B cell (primary cell): Measurements from ENCODE around the gene VPS8. TPM values are rescaled to one million over a fixed set of nuclear protein-coding genes. Genes with fewer than 3 reads are reported as not detected.

Experiments used
- ATAC-seq: fragments of 200-7000 bp; cut with Tn5 transposase; one replicate; pipeline ENCODE4 v1.10.0; 2021; ENCODE audit warnings: low read depth, mild to moderate bottlenecking, moderate number of reproducible peaks, moderate library complexity
- CTCF ChIA-PET: fragments of 350-600 bp; sonication (Branson Sonifier 250); formaldehyde crosslinking; loops from one replicate; lab custom pipeline; 2021; ENCODE audit warnings: antibody characterized with exemption, inconsistent platforms; lab: Charles Lee
- POLR2A ChIA-PET: fragments of 350-600 bp; sonication (Branson Sonifier 250); formaldehyde crosslinking; loops from one replicate; lab custom pipeline; 2021; ENCODE audit warnings: antibody characterized with exemption; lab: Charles Lee
- DNase-seq: peaks from one replicate; pipeline ENCODE4 v3.0.0; 2013
- H2AFZ ChIP-seq: 2 replicates; pipeline ENCODE4 v1.6.1; 2012; ENCODE audit warnings: mild to moderate bottlenecking, low read depth, low read length; ENCODE audit not compliant: insufficient read depth, poor library complexity, severe bottlenecking
- H3K27ac ChIP-seq, 2 donors: 1 replicate in 1 of 2; 2 replicates in 1 of 2; pipeline ENCODE4 v1.5.1; 2012 to 2013; ENCODE audit warnings: low read length in 2 of 2, mild to moderate bottlenecking in 2 of 2, moderate library complexity in 1 of 2
- H3K27me3 ChIP-seq, 4 experiments: fragments of 200-600 bp in 1 of 4; sonication (generic) in 1 of 4; replicated peaks in 1 of 4; 1 replicate in 2 of 4; 2 replicates in 2 of 4; pipeline versions ENCODE4 v1.6.1 to v1.7.0; 2013 to 2016; ENCODE audit warnings: low read length in 3 of 4, mild to moderate bottlenecking in 2 of 4, mixed read lengths in 1 of 4, moderate library complexity in 1 of 4; ENCODE audit not compliant: insufficient read depth in 4 of 4, control insufficient read depth in 3 of 4; ENCODE audit errors: control extremely low read depth in 1 of 4
- H3K36me3 ChIP-seq, 2 experiments: replicated peaks in 1 of 2; 1 replicate in 1 of 2; 2 replicates in 1 of 2; pipeline versions ENCODE4 v1.6.1 to v1.7.1; 2013; ENCODE audit warnings: low read length in 1 of 2; ENCODE audit not compliant: insufficient read depth in 2 of 2, control insufficient read depth in 1 of 2; ENCODE audit errors: control extremely low read depth in 1 of 2, extremely low read depth in 1 of 2
- H3K4me1 ChIP-seq, 2 donors: fragments of 200-600 bp in 1 of 2; sonication (generic) in 1 of 2; 1 replicate in 1 of 2; 2 replicates in 1 of 2; pipeline versions ENCODE4 v1.5.1 to v1.6.1; 2013 to 2017; ENCODE audit warnings: low read length in 2 of 2; ENCODE audit not compliant: control insufficient read depth in 2 of 2, insufficient read depth in 2 of 2
- H3K4me2 ChIP-seq: replicated peaks from 2 replicates; pipeline ENCODE3; 2012; ENCODE audit warnings: mild to moderate bottlenecking, low read depth, low read length; ENCODE audit not compliant: poor library complexity, severe bottlenecking
- H3K4me3 ChIP-seq, 5 experiments: fragments of 200-600 bp in 1 of 5; sonication (generic) in 1 of 5; 1 replicate in 3 of 5; 2 replicates in 2 of 5; pipeline versions ENCODE4 v1.5.1 to v1.7.0; 2011 to 2016; ENCODE audit warnings: low read length in 4 of 5, mild to moderate bottlenecking in 4 of 5, low read depth in 2 of 5, control low read depth in 1 of 5, moderate library complexity in 1 of 5; ENCODE audit not compliant: insufficient read depth in 1 of 5; ENCODE audit errors: control extremely low read depth in 1 of 5, extremely low read depth in 1 of 5
- H3K79me2 ChIP-seq: fragments of 200-600 bp; sonication (generic); one replicate; pipeline ENCODE4 v1.6.0; 2016; ENCODE audit warnings: low read length; ENCODE audit not compliant: control insufficient read depth, insufficient read depth
- H3K9ac ChIP-seq: fragments of 200-600 bp; sonication (generic); 2 replicates; pipeline ENCODE4 v1.6.1; 2017; ENCODE audit warnings: mild to moderate bottlenecking, low read length, moderate library complexity
- H3K9me3 ChIP-seq, 3 donors: one replicate each; pipeline versions ENCODE4 v1.6.1 to v1.7.1; 2013; ENCODE audit warnings: low read length in 2 of 3; ENCODE audit not compliant: control insufficient read depth in 2 of 3, insufficient read depth in 1 of 3; ENCODE audit errors: control extremely low read depth in 1 of 3
- H4K20me1 ChIP-seq: 2 replicates; pipeline ENCODE4 v1.6.0; 2012; ENCODE audit warnings: mild to moderate bottlenecking, low read length; ENCODE audit not compliant: insufficient read depth, control insufficient read depth, poor library complexity, severe bottlenecking
- H3K27ac Mint-ChIP-seq: one replicate; pipeline ENCODE4 v1.8.0; 2021; ENCODE audit warnings: mixed read lengths
- H3K27me3 Mint-ChIP-seq: one replicate; pipeline ENCODE4 v1.8.0; 2021; ENCODE audit warnings: mixed read lengths
- H3K4me1 Mint-ChIP-seq: one replicate; pipeline ENCODE4 v1.8.0; 2021; ENCODE audit warnings: mixed read lengths
- H3K4me3 Mint-ChIP-seq: one replicate; pipeline ENCODE4 v1.8.0; 2021; ENCODE audit warnings: mixed read lengths
- H3K9me3 Mint-ChIP-seq: one replicate; pipeline ENCODE4 v1.8.0; 2022; ENCODE audit warnings: mixed read lengths; ENCODE audit not compliant: insufficient read depth
- CTCF ChIP-seq: fragments of 200-600 bp; IDR thresholded peaks from one replicate; pipeline ENCODE4 v1.8.0; 2022; ENCODE audit warnings: antibody characterized with exemption, mild to moderate bottlenecking
- EZH2 ChIP-seq: IDR thresholded peaks from 2 replicates; pipeline ENCODE4 v1.6.1; 2012; ENCODE audit warnings: borderline replicate concordance, low read depth, mild to moderate bottlenecking, moderate library complexity, low read length; ENCODE audit not compliant: insufficient read depth, poor library complexity, severe bottlenecking
- WGBS: methylation state at CpG from one replicate; pipeline ENCODE4 v1.1.5; 2013; ENCODE audit warnings: missing lambda C conversion rate; ENCODE audit not compliant: insufficient coverage; 5-methylcytosine and 5-hydroxymethylcytosine counted together
- intact Hi-C: fragments of 100-400 bp; cut with micrococcal nuclease; formaldehyde crosslinking; loops from one replicate; pipeline ENCODE4 v1.10.0; 2022
- polyA plus RNA-seq: library from polyadenylated mRNA; depleted of rRNA; stranded (reverse); fragments of >200 nt; gene quantifications from 2 replicates; pipeline ENCODE4 v1.2.3, GENCODE V29; 2012
- total RNA-seq, 2 donors: library from RNA; stranded (reverse); fragments of 120-200 nt in 1 of 2; gene quantifications; 1 replicate in 1 of 2; 2 replicates in 1 of 2; pipeline versions ENCODE4 v1.2.3 to v1.2.4, GENCODE V29; 2013 to 2022

VPS8 gene
- total and polyA plus RNA-seq, 2 donors (not counting 1 experiment from before 2014, with no cell fraction given), result 18.3 to 95.6 TPM

- ChIA-PET CTCF (interaction anchor here (1.0 to 1.1 kb wide), 2 partner anchors 9 to 10 kb away, joined by 3 to 4 read pairs; no protein-coding TSS in a partner anchor), POLR2A (no interaction called here)
- H3K4me3 Mint-ChIP-seq, result no peak overlapping the region
- no peak for DNase-seq
- H3K9me3 ChIP-seq, result no peaks in the 10 kb centered on the region
- ATAC-seq, result no peak
- H3K4me1 Mint-ChIP-seq, result peaks cover 30% of the 10 kb centered on the region
- WGBS, result 94% methylated on average over 3 of the region's 3 CpGs
- TF ChIP-seq CTCF, result no peak
- TF ChIP-seq EZH2, result no peak
- no peaks in the 10 kb centered on the region for H3K27me3 ChIP-seq
- no peaks in the 10 kb centered on the region for H3K36me3 ChIP-seq
- H3K4me1 ChIP-seq, result peaks cover 16 to 18% of the 10 kb centered on the region in 2 donors
- H3K9ac ChIP-seq, result no peak overlapping the region
- no peak overlapping the region for H2AFZ ChIP-seq
- peaks cover 28% of the 10 kb centered on the region for H3K79me2 ChIP-seq
- no peak overlapping the region for H3K4me2 ChIP-seq
- no peak overlapping the region for H3K4me3 ChIP-seq
- H3K27ac Mint-ChIP-seq, result no peak overlapping the region
- H4K20me1 ChIP-seq, result peaks cover 9% of the 10 kb centered on the region
- no peak overlapping the region for H3K27ac ChIP-seq
- H3K27me3 Mint-ChIP-seq, result peaks cover 3% of the 10 kb centered on the region
- H3K9me3 Mint-ChIP-seq, result no peaks in the 10 kb centered on the region
- intact Hi-C loops, result loop anchor here (5.0 to 10.0 kb wide), 2 partner anchors 1127 to 1715 kb away; partner anchors contain the start of genes MCCC1 and TRA2B
Measured at GRCh38 chr3:184810146-184810545, 1.8 kb upstream of the VPS8 start.

- Histone ChIP-seq H3K27ac (no peak overlapping the region), H3K27me3 (no peaks in the 10 kb centered on the region), H3K4me3 (no peak overlapping the region), H3K4me1 (peaks cover 16 to 18% of the 10 kb centered on the region in 2 donors), H3K79me2 (peaks cover 34% of the 10 kb centered on the region), H2AFZ (peak overlapping the region; percentile 44), H4K20me1 (peaks cover 9% of the 10 kb centered on the region), H3K9ac (no peak overlapping the region), H3K36me3 (no peaks in the 10 kb centered on the region), H3K9me3 (no peaks in the 10 kb centered on the region), H3K4me2 (no peak overlapping the region)
- no peak for TF ChIP-seq CTCF
- no peak for TF ChIP-seq EZH2
- H3K27me3 Mint-ChIP-seq, result peaks cover 3% of the 10 kb centered on the region
- H3K4me3 Mint-ChIP-seq, result no peak overlapping the region
- WGBS, result 85% methylated on average over 2 of the region's 3 CpGs
- H3K4me1 Mint-ChIP-seq, result peaks cover 28% of the 10 kb centered on the region
- intact Hi-C loops, result loop anchor here (5.0 to 10.0 kb wide), 2 partner anchors 1126 to 1716 kb away; partner anchors contain the start of genes MCCC1 and TRA2B
- ATAC-seq, result no peak
- H3K9me3 Mint-ChIP-seq, result no peaks in the 10 kb centered on the region
- ChIA-PET CTCF (no interaction called here), POLR2A (no interaction called here)
- DNase-seq, result no peak
- H3K27ac Mint-ChIP-seq, result no peak overlapping the region
Measured at GRCh38 chr3:184811034-184811433, 932 bp upstream of the VPS8 start.
